HepG2 (cell line): Measurements from ENCODE around the gene HOXA5. TPM values are rescaled to one million over a fixed set of nuclear protein-coding genes. Genes with fewer than 3 reads are reported as not detected.
A peak's percentile ranks its signal among the peaks of the same experiment; 100 is the strongest.

ENCODE experiments used
- ATAC-seq: fragments of 200-7000 bp; cut with Tn5 transposase; 3 replicates; pipeline ENCODE4 v1.9.1; 2020; ENCODE audit warnings: mild to moderate bottlenecking, moderate library complexity
- BruUV-seq: library from RNA; stranded (reverse); fragments of 400-500 nt; replicated peaks from 2 replicates; lab custom pipeline; 2021; lab: Mats Ljungman, UMichigan
- CTCF ChIA-PET: fragments of 300-600 bp; formaldehyde crosslinking; extraction: SDS; loops from one replicate; lab custom pipeline; 2021; ENCODE audit warnings: low total read pairs, inconsistent platforms, low intra/inter-chr PET ratio; lab: Yijun Ruan, JAX
- POLR2A ChIA-PET: fragments of 350-600 bp; sonication (Branson Sonifier 250); formaldehyde crosslinking; loops from one replicate; lab custom pipeline; 2020; ENCODE audit warnings: antibody characterized with exemption, inconsistent platforms; lab: Yijun Ruan, JAX
- DNase-seq: peaks from one replicate; pipeline ENCODE4 v3.0.0-alpha.2; 2015; ENCODE audit warnings: low spot score
- FAIRE-seq: peaks from 3 replicates; lab custom pipeline; 2011; peaks lifted over from hg19 to GRCh38; lab: Jason Lieb, UNC
- H2AFZ ChIP-seq: one replicate; pipeline ENCODE4 v1.6.1; 2011; ENCODE audit warnings: low read length, inconsistent platforms
- H3K27ac ChIP-seq: fragments of 300-600 bp; 3 replicates; pipeline ENCODE4 v1.8.0; 2011; ENCODE audit warnings: mixed run types, mild to moderate bottlenecking, mixed read lengths, low read length, inconsistent platforms; ENCODE audit not compliant: insufficient read depth; ENCODE audit errors: extremely low read length
- H3K27me3 ChIP-seq, 2 experiments: fragments of 200-600 bp in 1 of 2; 2 replicates in 1 of 2; 3 replicates in 1 of 2; pipeline versions ENCODE4 v1.6.0 to v1.8.0; 2011; ENCODE audit warnings: low read length in 2 of 2, mild to moderate bottlenecking in 2 of 2, moderate library complexity in 2 of 2, inconsistent platforms in 1 of 2; ENCODE audit not compliant: insufficient read depth in 2 of 2, control insufficient read depth in 1 of 2
- H3K36me3 ChIP-seq, 2 experiments: fragments of 200-600 bp in 1 of 2; replicated peaks in 1 of 2; 2 replicates in 1 of 2; 3 replicates in 1 of 2; pipeline versions ENCODE4 v1.5.1 to v1.8.0; 2011; ENCODE audit warnings: low read length in 2 of 2, inconsistent platforms in 1 of 2; ENCODE audit not compliant: insufficient read depth in 2 of 2, control insufficient read depth in 1 of 2
- H3K4me1 ChIP-seq: 2 replicates; pipeline ENCODE4 v1.5.1; 2012; ENCODE audit warnings: low read length, inconsistent platforms; ENCODE audit not compliant: insufficient read depth
- H3K4me2 ChIP-seq: 2 replicates; pipeline ENCODE4 v1.6.0; 2011; ENCODE audit warnings: low read depth, low read length, inconsistent platforms
- H3K4me3 ChIP-seq, 3 experiments: fragments of 200-600 bp in 1 of 3; sonication (generic), shearing (Covaris generic) in 1 of 3; replicated peaks in 1 of 3; 2 replicates each; pipeline ENCODE4 v1.5.1; 2011 to 2016; ENCODE audit warnings: low read length in 3 of 3, inconsistent platforms in 2 of 3, low read depth in 2 of 3, mild to moderate bottlenecking in 2 of 3, control low read depth in 1 of 3, mixed read lengths in 1 of 3; ENCODE audit not compliant: insufficient read depth in 1 of 3
- H3K79me2 ChIP-seq: one replicate; pipeline ENCODE4 v1.6.1; 2011; ENCODE audit warnings: low read length, inconsistent platforms; ENCODE audit not compliant: insufficient read depth
- H3K9ac ChIP-seq: 2 replicates; pipeline ENCODE4 v1.6.0; 2011; ENCODE audit warnings: mild to moderate bottlenecking, low read depth, low read length, inconsistent platforms; ENCODE audit not compliant: insufficient read depth
- H3K9me3 ChIP-seq: 2 replicates; pipeline ENCODE4 v1.5.1; 2012; ENCODE audit warnings: mild to moderate bottlenecking, low read length
- H4K20me1 ChIP-seq: 2 replicates; pipeline ENCODE4 v1.6.0; 2011; ENCODE audit warnings: inconsistent platforms, mild to moderate bottlenecking, low read length, moderate library complexity; ENCODE audit not compliant: insufficient read depth
- AGO2 ChIP-seq: fragments of 200-400 bp; formaldehyde crosslinking; optimal IDR thresholded peaks from 2 replicates; pipeline ENCODE3; 2017; ENCODE audit warnings: mild to moderate bottlenecking, low read depth, low read length, moderate library complexity
- CSRNP2 ChIP-seq: sonication (generic); formaldehyde crosslinking; conservative IDR thresholded peaks from 2 replicates; pipeline ENCODE4 v1.8.0; 2022; ENCODE audit warnings: low read depth, missing genetic modification reagents
- HNRNPK ChIP-seq: fragments of 200-400 bp; formaldehyde crosslinking; IDR thresholded peaks from 2 replicates; pipeline ENCODE4 v1.6.1; 2018; ENCODE audit warnings: low read length, low read depth, moderate library complexity, mild to moderate bottlenecking; ENCODE audit not compliant: poor library complexity, severe bottlenecking
- NFYB ChIP-seq: sonication (generic); formaldehyde crosslinking; IDR thresholded peaks from 2 replicates; pipeline ENCODE4 v1.4.0; 2020; ENCODE audit warnings: missing genetic modification reagents
- PHB2 ChIP-seq: fragments of 450-650 bp; IDR thresholded peaks from 2 replicates; pipeline ENCODE4 v1.6.1; 2018; ENCODE audit not compliant: partially characterized antibody
- RAD51 ChIP-seq: fragments of 450-650 bp; IDR thresholded peaks from 2 replicates; pipeline ENCODE4 v1.6.1; 2016; ENCODE audit warnings: borderline replicate concordance
- RBFOX2 ChIP-seq: fragments of 200-400 bp; formaldehyde crosslinking; IDR thresholded peaks from 2 replicates; pipeline ENCODE4 v1.6.1; 2017; ENCODE audit warnings: low read depth, mild to moderate bottlenecking, low read length
- STAG1 ChIP-seq: sonication (generic); formaldehyde crosslinking; IDR thresholded peaks from 2 replicates; pipeline ENCODE4 v1.4.0; 2020; ENCODE audit warnings: missing genetic modification reagents
- ZNF639 ChIP-seq: conservative IDR thresholded peaks from 2 replicates; pipeline ENCODE4 v1.6.1; 2018; ENCODE audit warnings: missing genetic modification reagents
- ZNF674 ChIP-seq: sonication (generic); formaldehyde crosslinking; IDR thresholded peaks from 2 replicates; pipeline ENCODE4 v1.5.0; 2020; ENCODE audit warnings: low read depth, mild to moderate bottlenecking, missing genetic modification reagents
- WGBS: methylation state at CpG from one replicate; pipeline ENCODE4 v1.1.6; 2017; ENCODE audit warnings: low lambda C conversion rate; 5-methylcytosine and 5-hydroxymethylcytosine counted together
- in situ Hi-C: cut with HindIII; loops from 2 replicates; pipeline ENCODE4 v1.10.0; 2017; ENCODE audit warnings: low pct_unique_long_range_greater_than_20kb; ENCODE audit not compliant: extremely low pct_ligation_motif_present
- intact Hi-C: fragments of 100-400 bp; cut with micrococcal nuclease; formaldehyde crosslinking; loops from one replicate; pipeline ENCODE4 v1.10.0; 2022; ENCODE audit not compliant: unreplicated experiment
- polyA plus RNA-seq, 8 experiments: library from polyadenylated mRNA; depleted of rRNA in 3 of 8; stranded (reverse) in 7 of 8; unstranded in 1 of 8; fragments of >200 nt; fragmentation: Illumina TruSeq in 4 of 8; extraction: Trizol in 4 of 8; gene quantifications; 2 replicates each; pipeline versions ENCODE4 v1.2.1 to v1.2.3, GENCODE V29; 2011 to 2016; ENCODE audit warnings: low read depth in 4 of 8, missing spikeins in 1 of 8, mixed read lengths in 1 of 8; ENCODE audit not compliant: insufficient read depth in 1 of 8
- total RNA-seq, 5 experiments: library from RNA; depleted of rRNA; stranded (reverse); fragments of >200 nt; fragmentation: Illumina TruSeq; extraction: Trizol; gene quantifications; 2 replicates each; pipeline ENCODE4 v1.2.3, GENCODE V29; 2016; ENCODE audit warnings: low read depth in 1 of 5

The HOXA5 gene
- total and polyA plus RNA-seq, 2 of the 13 experiments (the other 11 are each of a cell fraction or from before 2014, with no cell fraction given): 3.2 to 3.6 TPM

- no TSS peak for BruUV-seq
- DNase-seq (no peak), FAIRE-seq (no peak), ATAC-seq (no peak)
- TF ChIP-seq ZNF674: no peak
- peak; percentile 86 for TF ChIP-seq AGO2
- TF ChIP-seq HNRNPK: peak; percentile 23
- peak; percentile 58 for TF ChIP-seq RBFOX2
- ChIA-PET CTCF (no interaction called here), POLR2A (no interaction called here)
- H3K36me3 ChIP-seq: peaks cover 2 to 9% of the 10 kb centered on the region in 2 experiments; a peak in 3 of 5 replicates
- H3K79me2 ChIP-seq: peaks cover 20% of the 10 kb centered on the region
- intact Hi-C loops: no loop called here
- peaks cover 12% of the 10 kb centered on the region; the same call in 1 of the 2 replicates for H4K20me1 ChIP-seq
- WGBS: 96% methylated on average over 25 of the region's 57 CpGs
- H3K4me2 ChIP-seq: no peak overlapping the region
- no peaks in the 10 kb centered on the region for H3K27me3 ChIP-seq
- H3K27ac ChIP-seq: no peak overlapping the region
- H3K4me1 ChIP-seq: peaks cover 17% of the 10 kb centered on the region
- no peak overlapping the region for H2AFZ ChIP-seq
- in situ Hi-C loops: no loop called here
- H3K9me3 ChIP-seq: no peaks in the 10 kb centered on the region
- H3K9ac ChIP-seq: no peak overlapping the region
- H3K4me3 ChIP-seq: no peak overlapping the region
Observed at GRCh38 chr7:27112955-27113949, 30.2 kb downstream of the HOXA5 start.

GRCh38 chr7:27112361-27112760 is 31.1 kb downstream of the HOXA5 start:
- no peak for ATAC-seq
- Histone ChIP-seq H4K20me1 (peaks cover 5% of the 10 kb centered on the region; the same call in 1 of the 2 replicates), H3K79me2 (peaks cover 12% of the 10 kb centered on the region), H2AFZ (no peak overlapping the region), H3K27ac (no peak overlapping the region), H3K9me3 (no peaks in the 10 kb centered on the region), H3K9ac (no peak overlapping the region), H3K4me1 (peaks cover 12% of the 10 kb centered on the region; the same call in 1 of the 2 replicates), H3K4me3 (no peak overlapping the region), H3K27me3 (no peaks in the 10 kb centered on the region), H3K36me3 (peaks cover 2 to 12% of the 10 kb centered on the region in 2 experiments; a peak in 3 of 5 replicates), H3K4me2 (no peak overlapping the region)
- FAIRE-seq: no peak
- DNase-seq: no peak
- intact Hi-C loops: no loop called here
- CTCF ChIA-PET: no interaction called here
- in situ Hi-C loops: no loop called here
- POLR2A ChIA-PET: no interaction called here
- whole genome bisulfite sequencing: 93% methylated on average over 4 of the region's 4 CpGs
- no TSS peak for BruUV-seq
- TF ChIP-seq CSRNP2 (CRISPR knock-in tag): no peak
- TF ChIP-seq STAG1 (CRISPR knock-in tag): no peak
- TF ChIP-seq NFYB (CRISPR knock-in tag): no peak
- TF ChIP-seq ZNF639 (CRISPR knock-in tag): no peak
- no peak for TF ChIP-seq RAD51
- TF ChIP-seq PHB2: no peak
